H9 (cell line): ENCODE data around the gene GRIP2. TPM values are rescaled to one million over a fixed set of nuclear protein-coding genes. Genes with fewer than 3 reads are reported as not detected.

Experiments used
- DNase-seq: peaks from one replicate; pipeline ENCODE4 v3.0.0-alpha.2; 2017
- H2AFZ ChIP-seq: one replicate; pipeline ENCODE4 v1.6.1; 2013; ENCODE audit warnings: mild to moderate bottlenecking, low read length, control low read depth, moderate library complexity
- H2AK5ac ChIP-seq: 2 replicates; pipeline ENCODE4 v1.6.1; 2013; ENCODE audit warnings: low read length, control low read depth, mixed read lengths; ENCODE audit not compliant: insufficient read length
- H2BK120ac ChIP-seq: one replicate; pipeline ENCODE4 v1.6.1; 2013; ENCODE audit warnings: low read depth, mild to moderate bottlenecking, low read length, control low read depth, inconsistent platforms; ENCODE audit not compliant: poor library complexity, severe bottlenecking
- H2BK12ac ChIP-seq: 2 replicates; pipeline ENCODE4 v1.6.1; 2013; ENCODE audit warnings: low read length, control low read depth, mixed read lengths, low read depth; ENCODE audit not compliant: insufficient read length
- H2BK15ac ChIP-seq: 2 replicates; pipeline ENCODE4 v1.6.1; 2013; ENCODE audit warnings: low read depth, low read length, control low read depth
- H2BK20ac ChIP-seq: one replicate; pipeline ENCODE4 v1.6.1; 2013; ENCODE audit warnings: low read depth, mild to moderate bottlenecking, low read length, control low read depth, inconsistent platforms; ENCODE audit not compliant: poor library complexity, severe bottlenecking
- H2BK5ac ChIP-seq: 2 replicates; pipeline ENCODE4 v1.6.1; 2013; ENCODE audit warnings: low read length, control low read depth, mixed read lengths; ENCODE audit not compliant: insufficient read length
- H3K14ac ChIP-seq: 2 replicates; pipeline ENCODE4 v1.6.1; 2013; ENCODE audit warnings: low read length, control low read depth; ENCODE audit not compliant: insufficient read depth
- H3K18ac ChIP-seq: 2 replicates; pipeline ENCODE4 v1.6.1; 2013; ENCODE audit warnings: low read depth, mild to moderate bottlenecking, mixed read lengths, low read length, control low read depth; ENCODE audit not compliant: insufficient read length
- H3K23ac ChIP-seq: 2 replicates; pipeline ENCODE4 v1.6.1; 2013; ENCODE audit warnings: low read length, control low read depth, mixed read lengths, low read depth; ENCODE audit not compliant: insufficient read length
- H3K23me2 ChIP-seq: 2 replicates; pipeline ENCODE4 v1.6.1; 2013; ENCODE audit warnings: low read depth, mild to moderate bottlenecking, mixed read lengths, low read length, control low read depth; ENCODE audit not compliant: insufficient read length, poor library complexity, severe bottlenecking
- H3K27ac ChIP-seq: 2 replicates; pipeline ENCODE4 v1.5.1; 2013; ENCODE audit warnings: low read length, control low read depth, mixed read lengths, low read depth; ENCODE audit not compliant: insufficient read length
- H3K27me3 ChIP-seq: 2 replicates; pipeline ENCODE4 v1.6.1; 2013; ENCODE audit warnings: low read length, control low read depth, inconsistent platforms; ENCODE audit not compliant: insufficient read depth
- H3K4ac ChIP-seq: 2 replicates; pipeline ENCODE4 v1.6.1; 2013; ENCODE audit warnings: low read depth, mild to moderate bottlenecking, control low read depth, inconsistent platforms, low read length, moderate library complexity
- H3K4me1 ChIP-seq: 2 replicates; pipeline ENCODE4 v1.6.1; 2013; ENCODE audit warnings: low read length, control low read depth, inconsistent platforms; ENCODE audit not compliant: insufficient read depth
- H3K4me2 ChIP-seq: 2 replicates; pipeline ENCODE4 v1.6.1; 2013; ENCODE audit warnings: low read length, control low read depth, mixed read lengths; ENCODE audit not compliant: insufficient read length, insufficient read depth
- H3K56ac ChIP-seq: 2 replicates; pipeline ENCODE4 v1.6.1; 2013; ENCODE audit warnings: low read depth, mild to moderate bottlenecking, mixed read lengths, low read length, control low read depth; ENCODE audit not compliant: insufficient read length
- H3K79me1 ChIP-seq: 2 replicates; pipeline ENCODE4 v1.6.1; 2013; ENCODE audit warnings: low read depth, mild to moderate bottlenecking, moderate library complexity, low read length, control low read depth, inconsistent platforms; ENCODE audit not compliant: insufficient read depth, poor library complexity, severe bottlenecking
- H3K79me2 ChIP-seq: 2 replicates; pipeline ENCODE4 v1.6.1; 2013; ENCODE audit warnings: low read length, control low read depth, inconsistent platforms; ENCODE audit not compliant: insufficient read depth
- H3K9ac ChIP-seq: 2 replicates; pipeline ENCODE4 v1.6.1; 2013; ENCODE audit warnings: low read length, control low read depth, mixed read lengths; ENCODE audit not compliant: insufficient read length; ENCODE audit errors: extremely low read depth
- H3K9me3 ChIP-seq: one replicate; pipeline ENCODE4 v1.6.1; 2013; ENCODE audit warnings: low read depth, low read length, inconsistent platforms; ENCODE audit not compliant: control insufficient read depth
- H3T11ph ChIP-seq: one replicate; pipeline ENCODE4 v1.6.1; 2013; ENCODE audit warnings: mild to moderate bottlenecking, low read length, control low read depth, inconsistent platforms
- H4K20me1 ChIP-seq: one replicate; pipeline ENCODE4 v1.6.1; 2013; ENCODE audit not compliant: control insufficient read depth, insufficient read length, insufficient read depth
- H4K5ac ChIP-seq: 2 replicates; pipeline ENCODE4 v1.6.1; 2013; ENCODE audit warnings: low read depth, mild to moderate bottlenecking, mixed read lengths, low read length, control low read depth; ENCODE audit not compliant: insufficient read length
- H4K8ac ChIP-seq: replicated peaks from 2 replicates; pipeline ENCODE4 v1.6.1; 2013; ENCODE audit warnings: low read length, control low read depth, mixed read lengths, low read depth; ENCODE audit not compliant: insufficient read length
- H4K91ac ChIP-seq: 2 replicates; pipeline ENCODE4 v1.6.1; 2013; ENCODE audit warnings: low read depth, mild to moderate bottlenecking, moderate library complexity, mixed read lengths, low read length, control low read depth; ENCODE audit not compliant: insufficient read length
- H3K27ac Mint-ChIP-seq, 3 experiments: 2 replicates in 2 of 3; 3 replicates in 1 of 3; pipeline ENCODE4 v1.8.0; 2020 to 2021; ENCODE audit warnings: mixed read lengths in 3 of 3, mild to moderate bottlenecking in 1 of 3, moderate library complexity in 1 of 3
- H3K27me3 Mint-ChIP-seq: 2 replicates; pipeline ENCODE4 v1.8.0; 2021; ENCODE audit warnings: low read depth, mild to moderate bottlenecking, moderate library complexity, mixed read lengths
- H3K36me3 Mint-ChIP-seq, 3 experiments: 2 replicates in 2 of 3; 3 replicates in 1 of 3; pipeline ENCODE4 v1.8.0; 2020 to 2021; ENCODE audit warnings: low read depth in 3 of 3, mixed read lengths in 3 of 3; ENCODE audit not compliant: insufficient read depth in 1 of 3
- H3K4me1 Mint-ChIP-seq, 2 experiments: 2 replicates each; pipeline ENCODE4 v1.8.0; 2020; ENCODE audit warnings: mixed read lengths in 2 of 2
- H3K4me3 Mint-ChIP-seq, 2 experiments: 2 replicates in 1 of 2; 3 replicates in 1 of 2; pipeline ENCODE4 v1.8.0; 2020 to 2021; ENCODE audit warnings: mild to moderate bottlenecking in 2 of 2, mixed read lengths in 2 of 2, moderate library complexity in 1 of 2
- H3K9me3 Mint-ChIP-seq, 2 experiments: 2 replicates in 1 of 2; 3 replicates in 1 of 2; pipeline ENCODE4 v1.8.0; 2020; ENCODE audit warnings: mild to moderate bottlenecking in 2 of 2, mixed read lengths in 2 of 2, moderate library complexity in 1 of 2
- whole genome bisulfite sequencing: extraction: QIAGEN DNeasy Blood & Tissue Kit; methylation state at CpG from one replicate; pipeline ENCODE4 v1.1.7; 2013; ENCODE audit warnings: missing lambda C conversion rate, low lambda C conversion rate, mixed read lengths; ENCODE audit not compliant: insufficient read length; ENCODE audit errors: extremely low coverage; 5-methylcytosine and 5-hydroxymethylcytosine counted together
- total RNA-seq: library from RNA; stranded (reverse); gene quantifications from 2 replicates; pipeline ENCODE4 v1.2.1, GENCODE V29; 2021
- TF ChIP-seq, protein P1 (sequence below): fragments of 200-600 bp; sonication (generic); conservative IDR thresholded peaks from 3 replicates; pipeline ENCODE4 v1.8.0; 2021; ENCODE audit warnings: antibody characterized with exemption, mild to moderate bottlenecking

GRIP2 gene
- total RNA-seq, 1 experiment from 2014 or later = 3.1 TPM

DNA sequence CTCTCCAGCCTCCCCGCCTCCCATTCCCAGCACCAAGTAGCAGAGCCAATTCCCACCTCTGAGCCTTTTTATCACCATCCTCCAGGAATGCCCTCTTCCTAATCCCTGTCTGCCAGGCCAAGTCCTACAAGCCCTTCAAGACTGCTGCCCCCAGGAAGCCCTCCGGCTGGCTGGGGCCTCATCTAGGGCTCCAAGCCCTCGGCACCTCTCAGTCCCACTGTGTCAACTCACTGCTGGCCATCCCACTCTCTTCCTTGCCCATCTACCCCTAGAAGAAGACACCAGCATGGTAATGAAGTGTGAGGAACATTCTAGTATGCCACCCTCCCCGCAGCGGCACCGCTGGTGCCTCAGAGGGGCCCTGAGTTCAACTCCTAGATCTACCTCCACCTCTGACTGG lies 10.0 kb upstream of the GRIP2 start:
- Histone ChIP-seq H4K91ac (no peak overlapping the region), H3K79me2 (no peaks in the 10 kb centered on the region), H3K56ac (no peak overlapping the region), H4K8ac (no peak overlapping the region), H2BK120ac (no peak overlapping the region), H3K9ac (no peak overlapping the region), H4K5ac (no peak overlapping the region), H2BK12ac (no peak overlapping the region), H3K23ac (no peak overlapping the region), H3K18ac (no peak overlapping the region), H4K20me1 (peaks cover 2% of the 10 kb centered on the region), H3K23me2 (no peaks in the 10 kb centered on the region), H3K9me3 (no peaks in the 10 kb centered on the region), H2BK20ac (no peak overlapping the region), H2BK5ac (no peak overlapping the region), H2AFZ (no peak overlapping the region), H3T11ph (no peak overlapping the region), H3K4me1 (no peaks in the 10 kb centered on the region), H3K27ac (no peak overlapping the region), H3K4ac (no peak overlapping the region), H3K79me1 (no peaks in the 10 kb centered on the region), H2BK15ac (no peak overlapping the region), H3K4me2 (no peak overlapping the region), H3K14ac (no peak overlapping the region), H3K27me3 (no peaks in the 10 kb centered on the region), H2AK5ac (no peak overlapping the region)
- WGBS = no CpG with 5 or more reads among the region's 6 CpGs
- H3K4me1 Mint-ChIP-seq = peaks cover 10 to 14% of the 10 kb centered on the region in 2 experiments
- no peak overlapping the region for H3K4me3 Mint-ChIP-seq
- TF ChIP-seq, protein P1, sequence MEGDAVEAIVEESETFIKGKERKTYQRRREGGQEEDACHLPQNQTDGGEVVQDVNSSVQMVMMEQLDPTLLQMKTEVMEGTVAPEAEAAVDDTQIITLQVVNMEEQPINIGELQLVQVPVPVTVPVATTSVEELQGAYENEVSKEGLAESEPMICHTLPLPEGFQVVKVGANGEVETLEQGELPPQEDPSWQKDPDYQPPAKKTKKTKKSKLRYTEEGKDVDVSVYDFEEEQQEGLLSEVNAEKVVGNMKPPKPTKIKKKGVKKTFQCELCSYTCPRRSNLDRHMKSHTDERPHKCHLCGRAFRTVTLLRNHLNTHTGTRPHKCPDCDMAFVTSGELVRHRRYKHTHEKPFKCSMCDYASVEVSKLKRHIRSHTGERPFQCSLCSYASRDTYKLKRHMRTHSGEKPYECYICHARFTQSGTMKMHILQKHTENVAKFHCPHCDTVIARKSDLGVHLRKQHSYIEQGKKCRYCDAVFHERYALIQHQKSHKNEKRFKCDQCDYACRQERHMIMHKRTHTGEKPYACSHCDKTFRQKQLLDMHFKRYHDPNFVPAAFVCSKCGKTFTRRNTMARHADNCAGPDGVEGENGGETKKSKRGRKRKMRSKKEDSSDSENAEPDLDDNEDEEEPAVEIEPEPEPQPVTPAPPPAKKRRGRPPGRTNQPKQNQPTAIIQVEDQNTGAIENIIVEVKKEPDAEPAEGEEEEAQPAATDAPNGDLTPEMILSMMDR = no peak
- no peaks in the 10 kb centered on the region for H3K36me3 Mint-ChIP-seq
- H3K9me3 Mint-ChIP-seq = no peaks in the 10 kb centered on the region
- peak overlapping the region in 1 of 3 experiments; percentile 75; a peak in 1 of 7 replicates for H3K27ac Mint-ChIP-seq
- peaks cover 18% of the 10 kb centered on the region for H3K27me3 Mint-ChIP-seq
- no peak for DNase-seq
